Superior temporal gyrus (tissue), 1 donor: ENCODE results near the gene USP21.
A peak's percentile ranks its signal among the peaks of the same experiment; 100 is the strongest.

Source experiments
- DNase-seq: peaks from one replicate; pipeline ENCODE4 v3.0.0-alpha.2; 2016; ENCODE audit errors: extremely low spot score

Gene USP21

DNA sequence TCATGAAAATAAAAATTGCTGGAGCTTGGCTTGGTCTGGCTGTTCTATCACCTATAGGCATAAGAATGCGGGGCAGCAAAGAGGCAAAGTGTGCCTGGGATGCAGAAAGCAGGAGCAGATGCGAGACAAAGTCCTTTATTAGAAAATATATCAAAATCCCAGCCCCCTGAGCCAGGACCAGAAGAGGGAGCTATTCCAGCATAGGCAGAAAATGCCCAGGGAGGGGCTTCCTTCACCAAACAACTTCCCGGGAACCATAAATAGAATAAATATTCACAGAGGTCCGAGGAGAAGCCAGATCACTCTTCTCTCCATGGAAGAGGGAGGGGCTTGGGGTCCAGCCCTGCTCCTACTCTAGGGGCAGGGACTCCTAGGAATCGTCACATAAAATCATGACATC is 11.9 kb downstream of the USP21 start:
- DNase-seq = no peak

GRCh38 chr1:161171696-161172095 is 12.4 kb downstream of the USP21 start:
- no peak for DNase-seq

DNA sequence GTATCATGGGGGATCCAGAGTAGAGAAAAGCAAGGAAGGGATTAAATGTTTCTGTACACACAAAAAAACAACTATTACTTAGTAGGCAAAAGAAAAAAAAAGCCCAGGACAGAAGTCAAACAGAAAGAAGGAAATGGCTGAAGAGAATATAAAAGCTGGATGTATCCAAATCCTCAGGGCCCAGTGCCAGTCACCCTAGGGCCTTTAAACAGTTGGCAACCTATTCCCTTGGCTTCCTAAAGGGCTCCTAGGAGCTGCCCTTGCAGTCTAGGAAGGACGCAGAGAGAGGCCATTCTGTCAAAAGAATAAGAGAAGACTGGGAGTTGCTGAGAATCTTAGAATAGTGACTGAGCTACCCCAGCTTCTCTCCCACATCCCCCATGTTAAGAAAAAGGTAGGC is 13.0 kb downstream of the USP21 start:
- no peak for DNase-seq

- no peak for DNase-seq
These were observed 13.6 kb downstream of the USP21 start for GRCh38 chr1:161172776-161173376.

DNA sequence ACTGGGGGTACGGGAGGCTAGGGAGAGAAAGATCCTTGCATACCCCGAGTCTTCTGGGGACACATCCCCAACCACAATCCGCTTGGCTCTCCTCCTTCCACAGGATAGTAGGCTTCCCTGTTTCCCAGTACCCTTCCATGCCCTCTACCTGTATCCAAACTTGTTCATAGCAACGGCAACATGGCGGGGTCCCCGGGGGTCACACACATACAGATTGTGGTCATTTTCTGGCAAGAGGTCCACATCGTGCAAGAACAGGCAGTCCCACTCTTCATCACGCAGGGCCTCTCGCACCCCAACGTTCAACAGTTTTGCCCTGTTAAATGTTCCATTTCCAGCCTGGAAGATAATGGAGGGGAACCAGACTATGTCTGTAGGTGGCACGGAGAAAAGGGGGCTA is 14.4 kb downstream of the USP21 start:
- no peak for DNase-seq

DNA sequence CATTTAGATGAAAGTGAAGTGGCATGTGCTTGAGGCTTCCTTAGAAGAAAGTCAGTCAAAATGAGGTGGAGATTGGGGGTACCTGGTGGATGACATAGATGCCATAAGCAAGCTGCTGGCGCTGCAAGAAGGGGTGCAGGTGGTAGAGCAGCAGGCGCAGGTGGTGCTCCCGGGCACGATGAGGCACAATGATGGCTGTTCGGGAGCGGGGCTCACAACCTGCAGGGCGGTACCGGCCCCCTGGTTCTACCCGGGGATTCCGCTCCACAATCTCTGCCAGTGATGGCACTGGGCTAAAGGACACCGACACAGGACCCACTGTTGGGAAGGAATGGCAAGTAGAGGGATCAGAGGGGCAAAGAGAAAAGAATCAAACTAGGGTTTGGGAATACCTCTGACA is 15.6 kb downstream of the USP21 start:
- DNase-seq = no peak

DNA sequence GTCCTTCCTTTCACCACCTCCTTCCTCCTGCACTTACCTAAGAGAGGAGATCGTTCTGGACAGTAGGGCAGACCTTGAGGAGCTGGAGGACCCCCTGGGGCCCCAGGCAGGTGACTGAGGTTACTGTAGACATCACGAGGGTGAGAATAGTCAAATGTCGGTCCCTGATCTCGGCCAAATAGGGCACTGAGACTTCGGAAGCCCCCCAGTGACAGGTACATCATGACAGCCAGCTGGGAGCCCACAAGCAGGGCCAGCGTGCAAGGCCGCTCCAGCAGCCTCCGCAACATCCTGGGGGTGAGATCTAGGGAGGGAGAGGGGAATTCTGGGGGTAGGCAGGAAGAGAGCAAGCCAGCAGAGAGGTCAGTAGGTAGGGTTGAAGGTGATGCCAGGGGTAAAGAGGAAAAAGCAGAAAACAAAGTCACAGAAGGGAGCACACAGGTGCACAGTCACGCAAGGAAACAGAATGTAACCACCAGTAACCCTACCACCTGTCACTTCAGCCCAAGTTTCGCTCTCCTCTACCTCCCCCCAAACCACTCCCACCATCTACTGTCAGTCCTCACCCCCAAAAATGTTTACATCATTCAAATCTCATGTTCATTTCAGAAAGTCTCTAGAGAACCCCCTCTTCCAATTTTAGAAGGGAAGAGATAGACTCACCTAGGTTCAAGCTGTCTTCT is 16.6 kb downstream of the USP21 start:
- no peak for DNase-seq

- no peak for DNase-seq
These were observed 17.3 kb downstream of the USP21 start for GRCh38 chr1:161176468-161177111.

DNA sequence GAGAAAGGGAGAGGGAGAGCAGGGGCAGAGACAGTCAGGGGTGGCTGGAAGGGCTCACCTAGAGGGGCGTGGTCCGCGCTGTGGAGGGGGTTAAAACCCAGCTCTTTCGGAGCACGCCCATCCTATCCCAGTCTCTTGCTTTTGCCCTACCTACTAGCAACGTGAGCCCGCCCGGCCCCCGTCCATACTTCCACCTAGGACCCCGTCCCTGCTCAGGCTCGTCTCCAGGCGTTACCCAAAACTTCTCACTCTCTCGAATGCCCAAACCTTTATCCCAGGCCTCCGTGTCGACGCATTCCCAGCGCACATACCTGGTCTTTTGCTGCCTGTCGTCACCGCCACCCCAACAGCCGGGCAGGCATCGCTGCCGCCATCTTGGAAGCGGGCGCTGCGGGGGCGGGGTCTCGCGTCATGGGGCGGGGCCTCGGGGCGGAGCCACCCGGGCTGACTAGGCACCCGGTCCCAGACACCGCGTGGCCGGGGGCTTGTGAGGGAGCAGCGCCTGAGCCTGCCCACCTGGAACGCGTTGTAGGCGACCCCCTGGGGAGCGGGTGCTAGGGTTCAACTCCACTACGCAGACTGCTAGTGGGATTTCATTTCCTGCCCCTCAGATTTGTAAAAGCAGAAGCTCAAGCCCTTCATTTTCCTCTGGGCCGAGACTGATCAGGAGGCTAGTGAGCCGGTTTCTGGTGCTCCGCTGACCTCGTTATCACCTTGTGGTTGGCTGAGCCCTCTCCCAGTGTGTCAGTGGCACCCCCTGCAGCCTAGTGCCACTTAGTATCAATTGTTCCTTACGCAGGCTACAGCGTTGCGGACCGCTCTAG is 18.0 kb downstream of the USP21 start, which contains the start of gene B4GALT3:
Gene B4GALT3, minus strand, starts transcription at position 396 of the 824 bp plus-strand sequence. CDS start 1,447 bp downstream, outside the sequence.
- peak; percentile 84 for DNase-seq

DNA sequence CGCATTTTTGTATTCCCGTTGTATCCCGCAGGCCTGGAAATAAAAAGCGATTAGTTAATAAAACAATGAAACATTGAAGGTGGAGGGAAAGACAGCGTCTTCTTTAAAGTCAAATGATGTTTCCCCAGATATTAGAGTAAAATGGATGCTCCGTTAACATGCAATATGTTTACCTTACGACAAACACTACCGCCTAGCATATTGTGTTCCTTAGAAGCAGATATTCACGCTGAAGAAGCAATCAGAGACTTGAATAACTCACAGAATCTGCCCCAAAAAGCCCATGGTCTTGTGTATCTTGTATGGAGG is 18.6 kb downstream of the USP21 start:
- no peak for DNase-seq

DNA sequence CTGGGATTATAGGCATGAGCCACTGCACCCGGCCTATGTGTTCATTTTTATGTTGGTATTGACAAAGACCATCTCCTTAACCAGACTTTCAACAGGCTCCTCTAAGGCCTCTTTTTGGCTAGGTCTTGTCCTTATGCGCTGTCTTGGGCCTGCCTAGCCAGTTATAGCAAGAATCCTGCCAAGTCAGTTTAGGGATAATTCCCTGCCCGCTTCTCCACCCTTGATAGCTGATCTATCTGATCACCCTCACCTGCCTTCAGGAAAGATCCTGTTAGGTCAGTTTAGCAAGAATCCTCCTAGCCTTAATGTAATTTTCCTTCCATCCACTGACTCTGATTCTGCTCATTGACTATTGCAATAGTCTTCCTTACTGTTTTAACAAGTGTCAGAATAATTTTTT is 20.4 kb downstream of the USP21 start:
- DNase-seq = no peak

- no peak for DNase-seq
These were observed 21.3 kb downstream of the USP21 start for GRCh38 chr1:161180639-161181038.

- no peak for DNase-seq
These were observed 22.9 kb downstream of the USP21 start for GRCh38 chr1:161182214-161182613.

- peak; percentile 71 for DNase-seq
These were observed 26.0 kb downstream of the USP21 start for GRCh38 chr1:161185282-161185682.

DNA sequence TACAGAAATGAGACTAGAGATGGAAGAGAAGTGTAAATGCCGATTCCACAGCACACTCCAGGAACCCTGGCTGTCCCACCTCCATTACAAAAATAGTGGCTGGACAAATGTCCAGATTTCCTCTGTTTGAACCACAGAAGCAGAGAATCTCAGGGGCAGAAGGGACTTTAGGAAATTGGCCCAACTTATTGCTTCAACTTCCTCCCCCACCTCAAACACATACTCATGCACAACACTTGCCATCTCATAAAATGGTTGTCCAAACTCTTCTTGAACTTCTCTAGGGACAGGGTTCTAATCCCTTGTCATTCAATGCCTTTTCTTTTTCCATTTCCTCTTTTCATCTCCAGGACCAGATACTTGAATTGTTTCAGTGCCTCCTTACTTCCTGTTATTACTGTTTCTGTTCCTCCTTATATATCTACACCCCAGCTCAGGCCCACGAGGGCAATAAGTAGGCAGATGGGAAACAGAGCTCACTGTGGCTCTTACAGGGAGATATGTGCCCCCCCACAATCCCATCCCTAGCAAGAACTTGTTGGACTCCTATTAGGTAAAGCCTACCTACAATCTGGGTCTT is 26.5 kb downstream of the USP21 start:
- DNase-seq = no peak

GRCh38 chr1:161187311-161187710 is 28.0 kb downstream of the USP21 start:
- no peak for DNase-seq

DNA sequence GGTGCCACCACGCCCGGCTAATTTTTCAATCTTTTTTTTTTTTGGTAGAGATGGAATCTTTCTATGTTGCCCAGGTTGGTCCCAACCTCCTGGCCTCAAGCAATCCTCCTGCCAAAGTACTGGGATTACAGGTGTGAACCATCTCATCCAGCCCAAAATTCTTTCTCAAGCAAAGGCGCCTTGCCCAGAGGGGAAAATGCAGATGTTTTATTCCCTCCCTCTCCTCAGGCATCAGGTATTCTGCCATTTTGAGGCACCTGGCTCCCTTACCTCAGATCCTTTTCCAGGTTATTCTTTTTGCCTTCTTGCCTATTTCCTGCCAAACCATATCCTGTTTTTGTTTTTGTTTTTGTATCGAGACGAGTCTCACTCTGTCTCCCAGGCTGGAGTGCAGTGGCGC is 29.1 kb downstream of the USP21 start:
- DNase-seq = no peak

GRCh38 chr1:161189036-161189435 is 29.7 kb downstream of the USP21 start:
- no peak for DNase-seq

GRCh38 chr1:161190962-161191521 is 31.7 kb downstream of the USP21 start:
- peak; percentile 57 for DNase-seq

DNA sequence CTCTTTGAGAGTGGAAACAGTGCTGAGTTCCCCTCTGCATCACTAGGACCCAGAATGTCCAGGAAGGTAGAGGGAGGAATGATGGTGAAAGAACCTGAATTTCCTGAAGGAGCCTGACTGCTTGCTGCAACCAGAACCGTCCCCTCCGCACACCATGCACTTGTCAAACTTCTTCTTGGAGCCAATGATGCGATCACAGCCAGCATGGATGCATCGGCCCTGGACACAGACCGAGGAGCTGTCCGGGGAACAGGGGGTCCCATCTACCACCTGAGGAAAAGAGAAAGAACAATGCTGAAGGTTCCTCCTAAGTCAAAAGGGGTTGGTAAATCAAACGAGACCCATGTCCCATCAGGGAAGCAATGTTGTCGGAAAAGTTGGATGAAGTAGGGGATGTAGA is 32.7 kb downstream of the USP21 start:
- no peak for DNase-seq
